Panc1 (cell line): ENCODE data around the gene GIT1. TPM values are rescaled to one million over a fixed set of nuclear protein-coding genes. Genes with fewer than 3 reads are reported as not detected.

Experiments
- ATAC-seq: fragments of 200-7000 bp; cut with Tn5 transposase; 2 replicates; pipeline ENCODE4 v1.9.1; 2020; ENCODE audit warnings: mild to moderate bottlenecking, moderate library complexity
- BruUV-seq: library from RNA; stranded (reverse); fragments of 400-500 nt; replicated peaks from 2 replicates; lab custom pipeline; 2021; lab: Mats Ljungman, UMichigan
- CTCF ChIA-PET: fragments of 300-600 bp; sonication (Branson Sonifier 250); formaldehyde crosslinking; loops from one replicate; lab custom pipeline; 2022; ENCODE audit warnings: antibody characterized with exemption; lab: Charles Lee
- POLR2A ChIA-PET: fragments of 300-600 bp; sonication (Branson Sonifier 250); formaldehyde crosslinking; loops from one replicate; lab custom pipeline; 2022; ENCODE audit warnings: antibody characterized with exemption; lab: Charles Lee
- DNase-seq: peaks from one replicate; pipeline ENCODE4 v3.0.0-alpha.2; 2010; ENCODE audit warnings: low read depth, low spot score
- H3K27ac ChIP-seq: 2 replicates; pipeline ENCODE4 v1.5.1; 2011; ENCODE audit warnings: mild to moderate bottlenecking, low read length, inconsistent platforms
- H3K27me3 ChIP-seq: fragments of 200-500 bp; sonication (Bioruptor generic); 2 replicates; pipeline ENCODE4 v1.6.0; 2014; ENCODE audit warnings: low read length, inconsistent platforms; ENCODE audit not compliant: control insufficient read depth, insufficient read depth
- H3K36me3 ChIP-seq: fragments of 200-500 bp; sonication (Bioruptor generic); 2 replicates; pipeline ENCODE4 v1.5.1; 2014; ENCODE audit warnings: inconsistent platforms, mild to moderate bottlenecking, low read length, moderate library complexity; ENCODE audit not compliant: control insufficient read depth, insufficient read depth
- H3K4me1 ChIP-seq: 2 replicates; pipeline ENCODE4 v1.5.1; 2011; ENCODE audit warnings: inconsistent platforms, mild to moderate bottlenecking, low read length, moderate library complexity; ENCODE audit not compliant: control insufficient read depth, insufficient read depth
- H3K4me3 ChIP-seq, 2 experiments: 2 replicates each; pipeline ENCODE4 v1.5.1; 2011 to 2012; ENCODE audit warnings: low read depth in 2 of 2, low read length in 2 of 2, mild to moderate bottlenecking in 2 of 2, inconsistent platforms in 1 of 2, moderate library complexity in 1 of 2
- H3K9me3 ChIP-seq: fragments of 200-500 bp; sonication (Bioruptor generic); 2 replicates; pipeline ENCODE4 v1.5.1; 2014; ENCODE audit warnings: low read depth, mild to moderate bottlenecking, inconsistent platforms, low read length, moderate library complexity; ENCODE audit not compliant: control insufficient read depth, insufficient read depth
- POLR2AphosphoS5 ChIP-seq: IDR thresholded peaks from 2 replicates; pipeline ENCODE4 v1.6.1; 2012; ENCODE audit warnings: mild to moderate bottlenecking, low read depth, low read length, moderate library complexity
- SIN3A ChIP-seq: IDR thresholded peaks from 2 replicates; pipeline ENCODE4 v1.6.1; 2012; ENCODE audit warnings: low read depth, mild to moderate bottlenecking, low read length, moderate library complexity, borderline replicate concordance; ENCODE audit not compliant: insufficient read depth
- TCF7L2 ChIP-seq: IDR thresholded peaks from 2 replicates; pipeline ENCODE4 v1.6.1; 2011; ENCODE audit warnings: mild to moderate bottlenecking, low read depth, low read length, inconsistent platforms
- in situ Hi-C: cut with HindIII; loops from 2 replicates; pipeline ENCODE4 v1.10.0; 2016; ENCODE audit warnings: low sequenced_read_pairs, low pct_unique_long_range_greater_than_20kb
- intact Hi-C: fragments of 100-400 bp; cut with micrococcal nuclease; formaldehyde crosslinking; loops from one replicate; pipeline ENCODE4 v1.10.0; 2022; ENCODE audit not compliant: unreplicated experiment
- total RNA-seq: library from RNA; stranded (reverse); gene quantifications from one replicate; pipeline ENCODE4 v1.2.1, GENCODE V29; 2021; ENCODE audit not compliant: unreplicated experiment
- TF ChIP-seq, protein P1 (sequence below), 2 experiments: IDR thresholded peaks; 2 replicates each; pipeline ENCODE4 v1.6.1; 2011 to 2012; ENCODE audit warnings: low read depth in 2 of 2, control low read depth in 1 of 2, low read length in 1 of 2, mild to moderate bottlenecking in 1 of 2, moderate library complexity in 1 of 2; ENCODE audit not compliant: insufficient read depth in 1 of 2
- TF ChIP-seq, protein P2 (sequence below): fragments of 450-650 bp; IDR thresholded peaks from 2 replicates; pipeline ENCODE4 v1.5.1; 2017; ENCODE audit warnings: mild to moderate bottlenecking

The GIT1 gene
- total RNA-seq, 1 experiment from 2014 or later: 94.6 TPM

DNA sequence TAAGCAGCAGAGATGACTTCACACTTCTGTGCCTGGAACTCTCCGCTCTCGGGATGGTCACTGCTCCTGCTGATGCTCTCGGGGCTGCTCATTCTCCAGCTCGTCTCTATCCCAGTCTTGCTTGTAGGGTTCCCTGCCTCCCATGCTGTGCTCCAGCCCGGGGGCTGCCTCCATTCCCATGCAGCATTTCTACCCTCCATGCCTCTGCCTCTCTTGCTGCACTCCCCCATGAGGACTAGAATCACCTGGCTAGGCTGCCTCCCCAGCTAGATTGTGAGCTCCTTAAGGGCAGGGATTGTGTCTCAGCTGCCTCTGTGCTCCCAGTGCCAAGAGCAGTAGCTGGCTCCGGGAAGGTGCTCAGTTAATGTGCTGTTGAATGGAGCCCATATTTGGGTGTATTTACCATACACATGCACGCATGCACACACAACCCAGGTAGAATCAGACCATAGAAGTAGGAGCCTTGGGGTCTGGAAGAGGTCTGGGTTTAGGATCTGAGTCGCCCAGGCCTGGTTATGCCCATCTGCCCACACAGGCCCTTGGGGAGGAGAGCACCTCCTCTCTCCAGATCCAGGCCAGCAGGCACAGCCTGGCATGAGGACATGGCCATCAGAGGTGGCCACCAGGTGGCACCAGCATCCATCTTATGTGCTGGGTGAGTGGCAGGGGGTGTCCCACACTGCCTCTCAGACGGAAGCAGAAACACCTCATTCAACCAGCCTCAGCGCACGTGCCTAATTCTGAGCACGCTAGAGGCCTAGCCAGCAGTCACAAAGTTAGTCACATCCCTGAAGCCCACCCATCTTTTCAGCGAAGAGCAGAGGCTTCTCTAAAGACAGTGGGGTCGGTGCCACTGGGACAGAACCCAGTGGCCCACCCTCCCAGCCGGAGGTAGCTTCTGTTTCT, 9.3 kb downstream of the GIT1 start:
- peak; percentile 94 for ATAC-seq
- no peak overlapping the region for H3K27ac ChIP-seq
- H3K36me3 ChIP-seq: 0 out of 2 replicates have a peak, but pooled peaks cover 2% of the 10 kb centered on the region
- no peaks in the 10 kb centered on the region for H3K9me3 ChIP-seq
- DNase-seq: no peak
- no peak overlapping the region for H3K4me3 ChIP-seq
- H3K4me1 ChIP-seq: no peaks in the 10 kb centered on the region; the same call in 1 of the 2 replicates
- TF ChIP-seq, protein P1, sequence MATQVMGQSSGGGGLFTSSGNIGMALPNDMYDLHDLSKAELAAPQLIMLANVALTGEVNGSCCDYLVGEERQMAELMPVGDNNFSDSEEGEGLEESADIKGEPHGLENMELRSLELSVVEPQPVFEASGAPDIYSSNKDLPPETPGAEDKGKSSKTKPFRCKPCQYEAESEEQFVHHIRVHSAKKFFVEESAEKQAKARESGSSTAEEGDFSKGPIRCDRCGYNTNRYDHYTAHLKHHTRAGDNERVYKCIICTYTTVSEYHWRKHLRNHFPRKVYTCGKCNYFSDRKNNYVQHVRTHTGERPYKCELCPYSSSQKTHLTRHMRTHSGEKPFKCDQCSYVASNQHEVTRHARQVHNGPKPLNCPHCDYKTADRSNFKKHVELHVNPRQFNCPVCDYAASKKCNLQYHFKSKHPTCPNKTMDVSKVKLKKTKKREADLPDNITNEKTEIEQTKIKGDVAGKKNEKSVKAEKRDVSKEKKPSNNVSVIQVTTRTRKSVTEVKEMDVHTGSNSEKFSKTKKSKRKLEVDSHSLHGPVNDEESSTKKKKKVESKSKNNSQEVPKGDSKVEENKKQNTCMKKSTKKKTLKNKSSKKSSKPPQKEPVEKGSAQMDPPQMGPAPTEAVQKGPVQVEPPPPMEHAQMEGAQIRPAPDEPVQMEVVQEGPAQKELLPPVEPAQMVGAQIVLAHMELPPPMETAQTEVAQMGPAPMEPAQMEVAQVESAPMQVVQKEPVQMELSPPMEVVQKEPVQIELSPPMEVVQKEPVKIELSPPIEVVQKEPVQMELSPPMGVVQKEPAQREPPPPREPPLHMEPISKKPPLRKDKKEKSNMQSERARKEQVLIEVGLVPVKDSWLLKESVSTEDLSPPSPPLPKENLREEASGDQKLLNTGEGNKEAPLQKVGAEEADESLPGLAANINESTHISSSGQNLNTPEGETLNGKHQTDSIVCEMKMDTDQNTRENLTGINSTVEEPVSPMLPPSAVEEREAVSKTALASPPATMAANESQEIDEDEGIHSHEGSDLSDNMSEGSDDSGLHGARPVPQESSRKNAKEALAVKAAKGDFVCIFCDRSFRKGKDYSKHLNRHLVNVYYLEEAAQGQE (IDR thresholded peaks at IDR 0.05; ENCODE audit: insufficient read depth in 1 of 2, low read depth in 2 of 2, low read length in 1 of 2): peak in 1 of 2 experiments; percentile 69; a peak in 1 of 4 replicates
- TF ChIP-seq, protein P2, sequence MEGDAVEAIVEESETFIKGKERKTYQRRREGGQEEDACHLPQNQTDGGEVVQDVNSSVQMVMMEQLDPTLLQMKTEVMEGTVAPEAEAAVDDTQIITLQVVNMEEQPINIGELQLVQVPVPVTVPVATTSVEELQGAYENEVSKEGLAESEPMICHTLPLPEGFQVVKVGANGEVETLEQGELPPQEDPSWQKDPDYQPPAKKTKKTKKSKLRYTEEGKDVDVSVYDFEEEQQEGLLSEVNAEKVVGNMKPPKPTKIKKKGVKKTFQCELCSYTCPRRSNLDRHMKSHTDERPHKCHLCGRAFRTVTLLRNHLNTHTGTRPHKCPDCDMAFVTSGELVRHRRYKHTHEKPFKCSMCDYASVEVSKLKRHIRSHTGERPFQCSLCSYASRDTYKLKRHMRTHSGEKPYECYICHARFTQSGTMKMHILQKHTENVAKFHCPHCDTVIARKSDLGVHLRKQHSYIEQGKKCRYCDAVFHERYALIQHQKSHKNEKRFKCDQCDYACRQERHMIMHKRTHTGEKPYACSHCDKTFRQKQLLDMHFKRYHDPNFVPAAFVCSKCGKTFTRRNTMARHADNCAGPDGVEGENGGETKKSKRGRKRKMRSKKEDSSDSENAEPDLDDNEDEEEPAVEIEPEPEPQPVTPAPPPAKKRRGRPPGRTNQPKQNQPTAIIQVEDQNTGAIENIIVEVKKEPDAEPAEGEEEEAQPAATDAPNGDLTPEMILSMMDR: peak; percentile 93
- no peak for TF ChIP-seq TCF7L2
- peak; percentile 61; the same call in 1 of the 2 replicates for TF ChIP-seq POLR2AphosphoS5
- TF ChIP-seq SIN3A: no peak
- TSS peak; percentile 44 for BruUV-seq
- ChIA-PET POLR2A (interaction anchor here (0.6 kb wide), 1 partner anchor 47 kb away, joined by 4 read pairs; no protein-coding TSS in a partner anchor), CTCF (interaction anchor here (0.6 to 1.9 kb wide), 8 partner anchors 11 to 290 kb away, joined by 3 to 13 read pairs (median 5); partner anchors contain the start of genes ANKRD13B and TP53I13)
- intact Hi-C loops (no loop called here), in situ Hi-C loops (no loop called here)
- no peaks in the 10 kb centered on the region for H3K27me3 ChIP-seq

DNA sequence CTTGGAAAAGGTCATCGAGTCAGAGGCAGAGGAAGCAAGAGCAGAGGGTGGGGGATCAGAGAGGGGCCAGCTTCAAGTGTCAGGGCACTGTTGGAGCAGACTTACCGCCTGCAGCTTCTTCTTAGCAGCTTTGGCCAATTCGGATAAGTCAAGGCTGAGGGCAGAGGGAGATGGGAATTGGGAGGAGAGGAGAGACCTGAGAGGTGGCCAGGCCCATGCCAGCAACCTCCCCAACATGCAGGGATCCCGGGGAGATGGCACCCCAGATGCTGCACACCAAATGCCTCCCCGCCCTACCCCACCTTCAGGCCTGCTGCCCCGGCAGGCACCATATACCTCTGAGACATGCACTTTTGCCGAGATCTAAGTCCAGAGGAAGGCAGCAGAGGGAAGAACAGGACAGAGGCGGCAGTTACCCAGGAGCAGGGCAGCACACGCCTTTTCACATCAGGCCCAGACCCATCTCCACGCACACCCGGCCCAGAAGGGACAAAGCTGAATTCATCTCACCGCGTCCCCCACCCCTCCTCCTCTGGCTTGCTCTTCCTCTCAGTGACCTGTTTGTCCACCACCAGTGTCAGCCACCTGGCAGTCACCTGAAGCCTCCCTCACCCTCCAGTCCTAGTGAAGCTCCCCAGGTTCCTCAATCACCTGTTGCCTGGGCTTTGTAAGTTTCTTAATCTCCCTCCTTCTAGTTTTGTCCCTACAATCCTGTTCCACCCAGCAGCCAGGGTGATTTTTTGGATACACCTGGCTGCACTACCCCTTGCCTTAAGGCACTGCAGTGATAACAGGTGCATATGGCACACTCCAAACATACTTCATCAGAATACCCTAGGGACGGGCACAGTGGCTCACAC, 10.6 kb downstream of the GIT1 start:
- ChIA-PET CTCF (no interaction called here), POLR2A (no interaction called here)
- no peak overlapping the region for H3K27ac ChIP-seq
- in situ Hi-C loops: no loop called here
- DNase-seq: no peak
- H3K36me3 ChIP-seq: 0 out of 2 replicates have a peak, but pooled peaks cover 2% of the 10 kb centered on the region
- intact Hi-C loops: no loop called here
- TF ChIP-seq, protein P2: no peak
- TF ChIP-seq, protein P1 (IDR thresholded peaks at IDR 0.05; ENCODE audit: insufficient read depth in 1 of 2, low read depth in 2 of 2, low read length in 1 of 2): no peak
- TF ChIP-seq TCF7L2 (no peak), POLR2AphosphoS5 (no peak), SIN3A (no peak)
- BruUV-seq: no TSS peak
- no peaks in the 10 kb centered on the region for H3K4me1 ChIP-seq
- no peaks in the 10 kb centered on the region for H3K27me3 ChIP-seq
- H3K9me3 ChIP-seq: no peaks in the 10 kb centered on the region
- no peak overlapping the region for H3K4me3 ChIP-seq
- ATAC-seq: no peak
